Skin epidermis (tissue), 12 donors: ENCODE data around the gene INPP5J.
"Not testable (repeated sequence)": the region's sequence is repeated elsewhere in the genome, so short reads cannot be mapped to it uniquely, and the experiment has no call there.

ENCODE experiments used
- H3K27ac ChIP-seq, 21 experiments: fragments of 200-600 bp; sonication (generic) in 11 of 21; one replicate each; pipeline ENCODE4 v1.5.0; 2020; ENCODE audit warnings: mild to moderate bottlenecking in 3 of 21, inconsistent platforms in 2 of 21, moderate library complexity in 2 of 21
- H3K4me3 ChIP-seq, 7 experiments: fragments of 200-600 bp; sonication (generic) in 2 of 7; one replicate each; pipeline ENCODE4 v1.5.0; 2020; ENCODE audit warnings: inconsistent platforms in 2 of 7, mild to moderate bottlenecking in 2 of 7, moderate library complexity in 1 of 7

The INPP5J gene, protein sequence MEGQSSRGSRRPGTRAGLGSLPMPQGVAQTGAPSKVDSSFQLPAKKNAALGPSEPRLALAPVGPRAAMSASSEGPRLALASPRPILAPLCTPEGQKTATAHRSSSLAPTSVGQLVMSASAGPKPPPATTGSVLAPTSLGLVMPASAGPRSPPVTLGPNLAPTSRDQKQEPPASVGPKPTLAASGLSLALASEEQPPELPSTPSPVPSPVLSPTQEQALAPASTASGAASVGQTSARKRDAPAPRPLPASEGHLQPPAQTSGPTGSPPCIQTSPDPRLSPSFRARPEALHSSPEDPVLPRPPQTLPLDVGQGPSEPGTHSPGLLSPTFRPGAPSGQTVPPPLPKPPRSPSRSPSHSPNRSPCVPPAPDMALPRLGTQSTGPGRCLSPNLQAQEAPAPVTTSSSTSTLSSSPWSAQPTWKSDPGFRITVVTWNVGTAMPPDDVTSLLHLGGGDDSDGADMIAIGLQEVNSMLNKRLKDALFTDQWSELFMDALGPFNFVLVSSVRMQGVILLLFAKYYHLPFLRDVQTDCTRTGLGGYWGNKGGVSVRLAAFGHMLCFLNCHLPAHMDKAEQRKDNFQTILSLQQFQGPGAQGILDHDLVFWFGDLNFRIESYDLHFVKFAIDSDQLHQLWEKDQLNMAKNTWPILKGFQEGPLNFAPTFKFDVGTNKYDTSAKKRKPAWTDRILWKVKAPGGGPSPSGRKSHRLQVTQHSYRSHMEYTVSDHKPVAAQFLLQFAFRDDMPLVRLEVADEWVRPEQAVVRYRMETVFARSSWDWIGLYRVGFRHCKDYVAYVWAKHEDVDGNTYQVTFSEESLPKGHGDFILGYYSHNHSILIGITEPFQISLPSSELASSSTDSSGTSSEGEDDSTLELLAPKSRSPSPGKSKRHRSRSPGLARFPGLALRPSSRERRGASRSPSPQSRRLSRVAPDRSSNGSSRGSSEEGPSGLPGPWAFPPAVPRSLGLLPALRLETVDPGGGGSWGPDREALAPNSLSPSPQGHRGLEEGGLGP

GRCh38 chr22:31122532-31123291 lies at the start of gene INPP5J:
Gene INPP5J (plus strand): TSS chr22:31122966. CDS start chr22:31123015, 49 bp downstream.
- Histone ChIP-seq H3K27ac (peak within 1 kb of the TSS in 11 of 21 experiments; percentile 5 to 73 (median 46)), H3K4me3 (peak within 1 kb of the TSS in 5 of 7 experiments; percentile 12 to 37 (median 19))

DNA sequence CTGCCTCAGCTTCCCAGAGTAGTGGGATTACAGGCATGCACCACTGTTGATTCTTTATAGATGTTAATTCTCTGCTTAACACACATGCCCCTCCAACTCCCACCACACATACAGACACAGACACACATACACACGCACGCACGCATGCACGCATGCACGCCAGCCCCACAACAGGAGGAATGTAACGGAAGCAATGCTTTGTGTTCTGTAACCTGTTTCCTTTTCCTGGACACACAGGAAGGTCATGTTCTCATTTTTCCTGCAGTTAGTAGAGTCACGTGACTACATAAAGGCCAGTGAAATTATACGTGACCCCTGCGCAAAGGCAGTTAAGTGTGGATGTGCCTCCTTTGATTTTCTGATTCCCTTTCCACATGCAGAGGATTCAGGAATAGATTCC lies 49.6 kb upstream of the INPP5J start:
- not testable (repeated sequence) for H3K27ac ChIP-seq, H3K4me3 ChIP-seq

DNA sequence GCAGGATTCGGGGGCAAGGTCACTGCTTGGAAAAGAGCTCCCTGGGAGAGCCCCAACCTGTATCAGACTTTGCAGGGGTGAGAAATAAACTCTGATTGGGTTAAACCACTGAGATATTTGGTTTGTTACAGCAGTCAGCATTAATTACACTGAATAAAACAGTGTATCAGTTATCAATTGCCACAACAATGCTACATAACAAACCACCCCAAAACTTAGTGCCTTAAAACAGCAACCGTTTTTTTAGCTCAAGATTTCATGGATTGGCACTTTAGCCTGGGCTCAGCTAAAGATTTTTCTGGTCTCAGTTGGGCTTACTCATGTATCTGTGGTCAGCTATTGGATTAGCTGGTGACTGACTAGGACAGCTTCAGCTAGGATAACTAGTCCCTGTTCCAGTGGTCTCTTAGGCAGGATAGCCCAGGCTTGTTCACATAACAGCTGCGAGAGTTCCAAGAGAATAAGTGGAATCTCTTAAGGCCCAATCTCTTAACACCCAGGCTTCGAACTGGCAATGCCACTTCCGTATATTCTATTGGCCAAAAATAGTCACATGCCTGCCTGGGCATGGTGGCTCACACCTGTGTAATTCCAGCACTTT lies 49.1 kb upstream of the INPP5J start:
- H3K27ac ChIP-seq, H3K4me3 ChIP-seq: not testable (repeated sequence)

- Histone ChIP-seq H3K27ac (peak overlapping the region in 18 of 21 experiments; percentile 28 to 88 (median 63)), H3K4me3 (no peak overlapping the region)
Measured at GRCh38 chr22:31075961-31076360, 46.8 kb upstream of the INPP5J start.

DNA sequence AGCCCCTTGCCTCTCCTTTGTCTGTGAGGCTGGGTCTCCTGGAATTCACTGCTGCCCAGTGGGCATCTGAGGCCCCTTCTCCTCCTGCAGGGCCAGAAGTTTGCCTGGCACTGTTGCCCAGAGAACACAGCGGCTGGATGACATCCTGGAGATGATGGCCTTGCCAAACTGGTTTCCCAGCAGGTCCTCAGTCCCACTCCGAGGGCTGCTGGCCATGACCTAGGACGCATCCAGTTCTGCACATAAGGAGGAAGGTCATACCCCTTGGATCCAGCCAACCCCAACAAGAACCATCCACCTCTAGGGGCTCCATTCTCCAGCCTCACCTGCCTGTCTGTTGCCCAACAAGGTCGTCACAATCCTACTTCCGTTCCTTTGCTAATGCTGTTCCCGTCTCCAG lies 45.1 kb upstream of the INPP5J start:
- H3K27ac ChIP-seq, result peak overlapping the region in 6 of 21 experiments; percentile 18 to 59 (median 46)
- H3K4me3 ChIP-seq, result no peak overlapping the region

DNA sequence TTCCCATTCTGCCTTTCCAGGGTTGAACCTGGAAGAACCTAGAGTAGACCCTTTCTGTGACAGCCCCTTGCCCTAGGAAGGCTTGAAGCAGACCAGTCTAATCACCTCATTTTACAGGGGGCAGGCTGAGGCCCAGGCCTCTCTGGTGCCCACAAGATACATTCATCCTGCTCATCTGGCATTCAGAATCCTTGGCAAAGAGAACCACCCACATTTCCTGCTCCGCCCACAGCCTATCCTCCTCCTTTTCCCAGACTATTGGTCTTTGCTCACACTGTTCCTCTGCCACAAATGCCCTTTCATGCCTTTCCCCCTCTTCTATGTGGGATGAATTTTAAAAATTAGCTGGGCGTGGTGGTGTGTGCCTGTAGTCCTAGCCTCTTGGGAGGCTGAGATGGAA lies 44.4 kb upstream of the INPP5J start:
- H3K27ac ChIP-seq, result peak overlapping the region in 6 of 21 experiments; percentile 5 to 59 (median 46)
- not testable (repeated sequence) for H3K4me3 ChIP-seq

- Histone ChIP-seq H3K4me3 (no peak overlapping the region), H3K27ac (peak overlapping the region in 3 of 21 experiments; percentile 5 to 49 (median 46))
Measured at GRCh38 chr22:31079095-31079642, 43.6 kb upstream of the INPP5J start.

- Histone ChIP-seq H3K27ac (peak overlapping the region in 19 of 21 experiments; percentile 73 to 97 (median 87)), H3K4me3 (peak overlapping the region; percentile 51 to 71 (median 63))
Measured at GRCh38 chr22:31080164-31080847, 42.5 kb upstream of the INPP5J start.

- peak within 1 kb of the TSS; percentile 51 to 71 (median 63) for H3K4me3 ChIP-seq
- peak within 1 kb of the TSS; percentile 62 to 97 (median 87) for H3K27ac ChIP-seq
Measured at GRCh38 chr22:31080848-31081649, 41.7 kb upstream of the INPP5J start, which contains the start of gene SMTN. Gene SMTN (plus strand): TSS chr22:31081318. CDS start chr22:31083259, 1,941 bp downstream.

DNA sequence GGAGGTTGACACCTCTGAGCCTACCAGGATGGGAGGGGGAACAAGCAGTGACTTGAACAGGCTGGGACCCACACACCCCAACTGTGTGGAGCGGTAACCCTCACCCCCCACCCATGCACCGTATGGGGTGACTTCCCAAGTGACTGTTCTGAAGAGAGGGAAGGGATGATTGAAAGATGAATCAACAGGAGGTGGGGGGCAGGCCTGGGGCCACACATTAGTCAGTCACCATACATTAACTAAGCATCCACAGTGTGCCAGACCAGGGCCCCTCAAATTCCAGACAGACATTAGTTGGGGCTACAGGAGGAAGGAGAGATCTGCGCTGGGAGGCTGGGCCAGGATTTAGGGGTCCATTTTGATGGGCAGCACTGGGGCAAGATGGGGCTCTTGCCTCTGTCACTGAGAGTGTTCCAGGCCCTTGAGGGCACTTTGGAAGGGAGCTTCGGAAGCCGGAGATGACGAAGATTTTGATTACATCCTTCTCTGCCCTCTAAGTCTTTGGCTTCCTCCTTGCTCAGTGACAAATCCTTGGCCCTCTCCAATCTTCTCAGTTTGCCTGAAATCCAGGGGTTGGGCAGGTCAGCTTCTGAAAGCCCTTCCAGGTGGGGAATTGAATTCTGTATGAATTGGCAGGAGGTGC lies 40.7 kb upstream of the INPP5J start:
- Histone ChIP-seq H3K27ac (peak overlapping the region in 20 of 21 experiments; percentile 66 to 97 (median 87)), H3K4me3 (peak overlapping the region; percentile 51 to 71 (median 63))

DNA sequence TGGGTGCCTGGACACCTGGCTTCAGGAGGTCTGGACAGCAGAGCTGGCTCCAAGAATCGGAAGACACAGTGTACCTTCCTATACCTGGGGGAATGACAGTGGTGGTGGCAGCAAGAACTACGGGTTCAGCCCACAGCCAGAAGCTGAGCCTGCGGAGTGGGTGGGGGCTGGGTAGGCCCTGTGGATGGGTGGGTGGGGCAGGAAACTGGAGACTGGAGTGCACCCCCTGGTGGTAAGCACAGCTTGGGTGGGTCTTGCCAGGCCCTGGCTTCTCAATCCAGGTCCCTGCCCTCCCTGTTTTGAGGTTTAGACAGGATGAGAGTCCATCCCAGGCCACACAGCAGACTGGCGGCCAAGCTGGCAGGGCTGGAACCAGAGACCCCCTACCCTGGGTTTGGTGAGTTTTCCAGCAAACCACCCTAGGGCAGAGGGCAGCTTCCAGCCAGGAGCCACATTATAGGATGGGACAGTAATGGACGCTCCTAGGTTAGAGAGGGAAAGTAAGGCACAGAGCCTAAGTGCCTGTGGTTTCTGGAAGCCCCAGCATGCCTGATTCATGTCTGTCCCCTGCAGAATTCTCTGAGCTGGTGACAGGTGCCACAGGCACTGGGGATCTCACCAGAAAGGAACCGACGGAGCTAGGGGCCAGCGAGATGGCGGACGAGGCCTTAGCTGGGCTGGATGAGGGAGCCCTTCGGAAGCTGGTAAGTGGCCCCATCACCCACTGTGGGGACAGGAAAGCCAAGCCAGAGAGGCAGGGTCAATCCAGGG lies 40.0 kb upstream of the INPP5J start:
- Histone ChIP-seq H3K27ac (peak overlapping the region in 20 of 21 experiments; percentile 66 to 97 (median 87)), H3K4me3 (peak overlapping the region; percentile 51 to 71 (median 63))

DNA sequence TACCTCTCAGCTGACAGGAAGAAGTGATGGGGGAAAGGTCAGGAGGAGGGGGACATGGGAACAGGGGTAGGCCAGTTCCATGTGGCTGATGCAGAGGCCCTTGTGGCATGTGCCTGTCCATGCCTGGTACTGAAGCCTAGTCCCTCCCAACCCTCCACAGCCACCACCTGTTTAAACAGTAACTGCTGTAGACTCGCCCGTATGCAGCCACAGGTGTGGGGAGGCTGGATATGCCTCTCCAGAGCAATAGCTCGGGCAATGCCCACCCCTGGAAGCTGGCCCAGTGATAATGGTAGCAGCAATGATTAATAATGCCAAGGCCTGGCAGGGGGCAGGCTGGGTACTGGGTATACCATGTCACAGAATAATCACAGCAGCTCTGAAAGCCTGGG lies 39.4 kb upstream of the INPP5J start:
- peak overlapping the region in 4 of 7 experiments; percentile 63 to 71 (median 70) for H3K4me3 ChIP-seq
- peak overlapping the region in 14 of 21 experiments; percentile 27 to 97 (median 87) for H3K27ac ChIP-seq

DNA sequence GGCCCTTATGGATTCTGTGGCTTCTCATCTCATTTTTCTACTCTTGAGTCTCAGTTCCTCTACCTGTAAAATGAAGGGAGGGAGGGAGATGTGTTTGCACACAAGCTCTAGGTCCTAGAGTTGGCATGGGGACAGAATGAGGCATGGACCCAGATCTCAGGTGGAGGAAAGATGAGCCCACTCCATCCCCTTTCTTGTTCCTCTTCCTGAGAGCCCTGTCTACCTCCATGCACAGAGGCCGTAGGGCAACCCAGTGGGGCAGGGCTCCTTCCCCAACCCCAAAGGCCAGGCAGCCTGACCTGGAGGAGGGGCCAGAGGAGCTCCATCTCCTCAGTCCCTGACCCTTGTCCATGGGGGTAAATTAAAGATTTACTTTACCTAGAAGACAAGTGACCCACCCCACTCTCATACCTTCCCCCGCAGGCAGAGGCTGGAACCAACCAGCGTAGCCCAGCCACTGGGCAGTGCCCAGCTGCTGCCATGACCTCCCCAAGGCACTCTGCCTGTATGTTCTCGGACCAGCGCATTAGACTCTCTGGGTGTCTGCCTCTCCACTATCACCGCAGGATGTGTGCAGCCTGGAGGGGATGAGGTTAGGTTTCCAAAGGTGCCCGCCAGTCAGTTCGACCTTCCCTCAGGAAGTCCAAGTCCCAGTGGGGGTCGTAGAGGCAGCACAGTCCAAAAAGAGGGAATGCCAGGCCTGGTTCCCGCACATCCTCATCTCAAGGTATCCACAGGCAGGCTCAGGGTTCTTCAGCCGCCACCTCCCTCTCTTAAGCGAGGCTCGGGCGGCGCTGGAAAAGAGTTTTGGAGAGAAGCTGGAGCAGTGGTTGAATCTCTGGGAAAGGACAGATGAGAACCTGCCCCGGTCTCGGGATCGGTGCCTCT lies 38.6 kb upstream of the INPP5J start:
- Histone ChIP-seq H3K27ac (peak overlapping the region; percentile 56 to 99 (median 94)), H3K4me3 (peak overlapping the region; percentile 49 to 85 (median 68))

DNA sequence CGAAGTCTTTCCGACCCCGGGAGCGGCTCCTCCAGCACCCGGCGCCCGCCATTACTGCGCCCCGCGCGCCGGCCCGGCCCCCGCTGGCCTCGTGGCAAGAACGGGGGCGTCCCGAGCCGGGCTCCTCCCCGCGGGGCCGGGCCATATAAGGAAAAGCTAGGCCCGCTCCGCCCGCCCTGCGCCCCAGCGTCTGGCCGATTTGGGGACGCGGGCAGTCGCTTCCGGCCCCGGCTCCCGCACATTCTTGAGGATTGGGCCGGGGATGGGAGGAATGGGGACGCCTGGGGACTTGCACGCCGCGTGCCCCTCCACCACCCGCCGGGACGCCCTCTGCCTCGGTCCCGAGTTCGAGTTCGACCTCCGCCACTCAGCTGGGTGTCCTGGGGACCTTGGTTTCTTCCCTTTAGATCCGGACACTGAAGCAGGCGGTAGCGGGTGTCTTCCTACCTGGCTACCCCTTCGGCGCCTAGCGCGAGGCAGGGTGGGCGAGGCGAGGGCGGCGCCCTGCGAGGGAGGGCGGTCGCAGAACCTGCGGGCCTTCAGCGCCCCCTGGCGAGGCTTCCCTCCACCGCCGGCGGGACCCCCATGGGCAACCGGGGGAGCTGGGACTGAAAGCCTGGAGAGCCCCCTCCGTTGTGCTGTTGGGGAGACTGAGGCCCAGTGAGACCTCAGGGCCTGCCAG lies 37.8 kb upstream of the INPP5J start:
- peak overlapping the region; percentile 49 to 85 (median 68) for H3K4me3 ChIP-seq
- peak overlapping the region; percentile 56 to 99 (median 94) for H3K27ac ChIP-seq
